IPS DF 19.7 (cell line): Measurements from ENCODE around the gene ZNF597.
"Not testable (repeated sequence)": the region's sequence is repeated elsewhere in the genome, so short reads cannot be mapped to it uniquely, and the experiment has no call there.

Experiments used
- DNase-seq: peaks from one replicate; pipeline ENCODE4 v3.0.0-alpha.2; 2013; ENCODE audit warnings: low read depth, low spot score

The ZNF597 gene

GRCh38 chr16:3475604-3476375 is 32.5 kb upstream of the ZNF597 start:
- no peak for DNase-seq

DNA sequence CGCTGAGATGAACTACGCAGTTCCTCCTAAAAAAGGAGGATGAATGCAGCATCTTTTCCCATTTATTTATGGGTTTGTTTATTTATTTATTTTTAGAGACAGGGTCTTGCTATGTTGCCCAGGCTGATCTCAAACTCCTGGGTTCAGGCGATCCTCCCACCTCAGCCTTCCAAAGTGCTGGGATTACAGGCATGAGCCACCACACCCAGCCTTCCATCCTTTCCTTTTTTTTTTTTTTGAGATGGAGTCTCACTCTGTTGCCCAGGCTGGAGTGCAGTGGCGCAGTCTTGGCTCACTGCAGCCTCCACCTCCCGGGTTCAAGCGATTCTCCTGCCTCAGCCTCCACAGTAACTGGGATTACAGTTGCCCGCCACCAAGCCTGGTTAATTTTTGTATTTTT is 31.6 kb upstream of the ZNF597 start:
- not testable (repeated sequence) for DNase-seq

DNA sequence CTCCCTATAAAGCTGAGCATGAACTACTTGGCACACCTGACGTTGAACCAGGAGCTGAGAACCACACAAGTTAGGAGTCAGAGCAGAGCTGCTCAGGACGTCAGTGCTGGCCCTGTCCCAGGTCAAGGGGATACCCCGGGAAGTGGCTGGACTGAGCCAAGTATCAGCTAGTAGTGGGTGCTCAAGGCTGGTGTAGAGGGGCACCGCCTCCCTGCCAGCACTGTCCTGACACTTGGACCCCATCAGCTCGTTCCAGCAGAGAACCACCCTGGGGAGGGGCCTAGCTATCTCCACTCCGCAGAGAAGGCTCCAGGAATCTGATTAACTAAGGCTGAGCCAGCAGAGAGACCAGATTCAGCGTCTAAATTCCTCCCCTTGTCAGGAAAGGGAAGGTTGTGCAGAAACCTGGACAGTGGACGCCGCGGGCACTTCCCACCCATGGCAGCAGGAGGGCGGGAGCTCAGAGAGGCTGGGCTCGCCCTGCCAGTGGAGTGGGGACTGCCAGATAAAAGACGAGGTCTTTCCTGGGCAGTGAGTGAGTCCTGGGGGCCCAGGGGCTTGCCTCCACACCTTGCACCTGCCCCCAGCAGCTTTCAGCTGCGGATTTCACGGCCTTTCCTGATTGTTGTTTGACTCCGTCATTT is 31.0 kb upstream of the ZNF597 start:
- no peak for DNase-seq

- DNase-seq: not testable (repeated sequence)
Observed at GRCh38 chr16:3473596-3473943, 30.3 kb upstream of the ZNF597 start.

DNA sequence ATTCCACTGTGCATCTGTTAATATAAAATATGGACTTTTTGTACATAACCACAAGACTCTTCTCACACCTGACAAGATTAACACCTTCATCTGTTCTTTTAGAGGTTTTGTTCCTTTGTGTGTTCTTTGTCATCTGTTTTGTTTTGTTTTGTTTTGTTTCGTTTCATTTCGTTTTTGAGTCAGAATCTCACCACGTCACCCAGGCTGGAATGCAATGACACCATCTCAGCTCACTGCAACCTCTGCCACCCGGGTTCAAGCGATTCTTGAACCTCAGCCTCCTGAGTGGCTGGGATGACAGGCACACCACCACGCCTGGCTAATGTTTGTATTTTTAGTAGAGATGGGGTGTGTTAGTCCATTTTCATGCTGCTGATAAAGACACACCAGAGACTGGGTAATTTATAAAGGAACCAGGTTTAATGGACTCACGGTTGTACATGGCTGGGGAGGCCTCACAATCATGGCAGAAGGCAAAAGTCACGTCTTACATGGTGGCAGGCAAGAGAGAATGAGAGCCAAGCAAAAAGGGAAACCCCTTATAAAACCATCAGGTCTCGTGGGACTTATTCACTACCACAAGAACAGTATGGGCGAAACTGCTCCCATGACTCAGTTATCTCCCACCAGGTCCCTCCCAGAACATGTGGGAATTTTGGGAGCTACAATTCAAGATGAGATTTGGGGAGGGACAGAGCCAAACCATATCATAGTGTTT is 29.7 kb upstream of the ZNF597 start:
- no peak for DNase-seq

GRCh38 chr16:3471518-3472176 is 28.3 kb upstream of the ZNF597 start:
- no peak for DNase-seq

DNA sequence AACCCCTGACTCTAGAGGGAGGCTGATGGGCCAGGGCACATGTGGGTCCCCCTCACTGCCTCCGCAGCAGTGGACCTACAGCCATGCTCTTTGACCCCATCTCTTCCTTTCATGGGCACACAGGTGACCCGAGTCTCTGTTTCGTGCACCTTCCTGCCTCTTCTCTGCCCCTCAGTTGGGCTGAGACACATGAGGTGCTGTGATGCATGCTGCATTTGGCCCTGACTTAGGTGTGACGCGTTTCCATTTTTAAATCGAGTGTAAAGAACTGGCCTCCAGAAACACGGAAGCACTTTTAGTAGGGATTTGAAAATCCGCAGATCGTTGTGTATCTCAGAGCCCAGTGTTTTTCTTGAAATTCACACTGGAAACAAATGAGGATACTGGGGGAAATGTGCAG is 27.4 kb upstream of the ZNF597 start:
- DNase-seq: no peak

- DNase-seq: no peak
Observed at GRCh38 chr16:3469736-3470135, 26.4 kb upstream of the ZNF597 start.

DNA sequence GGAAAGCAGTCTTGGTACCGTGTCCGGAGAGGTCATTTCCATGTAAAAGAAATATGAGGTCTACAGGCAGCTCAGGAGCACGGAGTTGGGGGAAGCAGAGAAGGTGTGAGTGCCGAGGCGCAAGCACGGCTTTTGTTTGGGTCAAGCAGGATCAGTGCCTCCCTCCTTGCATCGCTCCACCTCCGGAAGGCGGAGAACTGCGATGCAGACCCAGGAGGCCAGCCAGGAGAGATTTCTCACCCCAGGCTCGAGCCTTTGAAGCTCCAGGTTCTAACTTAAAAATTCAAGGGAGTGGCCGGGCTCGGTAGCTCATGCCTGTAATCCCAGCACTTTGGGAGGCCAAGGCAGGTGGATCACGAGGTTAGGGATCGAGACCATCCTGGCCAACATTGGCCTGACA is 25.2 kb upstream of the ZNF597 start:
- DNase-seq: no peak

DNA sequence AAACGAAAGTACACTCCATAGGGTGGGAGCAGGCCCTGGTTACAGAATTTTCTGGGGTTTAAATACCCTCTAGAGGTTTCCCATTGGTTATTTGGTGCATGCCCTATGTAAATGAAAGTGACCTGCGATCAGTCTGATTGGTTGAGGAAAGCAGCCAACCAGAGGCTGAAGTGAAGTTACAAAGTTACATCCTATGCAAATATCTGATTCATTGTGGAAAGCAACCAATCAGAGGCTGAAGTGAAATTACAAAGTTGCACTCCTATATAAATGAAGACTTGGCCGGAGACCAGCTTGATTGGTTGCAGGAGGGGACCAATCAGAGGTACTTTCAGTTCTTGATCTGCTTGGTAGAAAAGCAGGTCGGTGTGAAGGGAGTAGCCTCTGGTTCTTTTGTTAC is 24.6 kb upstream of the ZNF597 start:
- no peak for DNase-seq

- no peak for DNase-seq
Observed at GRCh38 chr16:3467182-3467581, 23.9 kb upstream of the ZNF597 start.

GRCh38 chr16:3465911-3466584 is 22.7 kb upstream of the ZNF597 start:
- no peak for DNase-seq

DNA sequence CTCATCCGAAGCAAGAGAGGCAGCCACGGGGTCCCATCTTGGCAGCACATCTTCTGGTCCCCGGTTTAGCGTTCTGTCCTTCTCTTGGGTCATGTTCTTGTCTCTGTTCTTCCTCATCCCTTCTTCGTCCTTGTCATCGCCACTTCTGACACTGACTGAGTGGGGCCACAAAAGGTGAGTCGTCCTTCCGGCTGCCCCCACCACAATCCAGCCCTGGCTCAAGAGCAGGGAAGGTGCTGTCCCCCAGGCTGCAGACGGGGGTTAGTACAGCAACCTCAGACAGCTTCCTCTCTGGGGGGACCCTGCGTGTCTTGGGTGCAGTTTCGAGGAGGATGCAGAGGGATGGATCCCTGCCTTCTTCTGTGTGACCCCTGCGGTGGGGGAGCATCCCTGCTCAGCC is 22.0 kb upstream of the ZNF597 start:
- DNase-seq: no peak

GRCh38 chr16:3461151-3461550 is 17.8 kb upstream of the ZNF597 start:
- no peak for DNase-seq

DNA sequence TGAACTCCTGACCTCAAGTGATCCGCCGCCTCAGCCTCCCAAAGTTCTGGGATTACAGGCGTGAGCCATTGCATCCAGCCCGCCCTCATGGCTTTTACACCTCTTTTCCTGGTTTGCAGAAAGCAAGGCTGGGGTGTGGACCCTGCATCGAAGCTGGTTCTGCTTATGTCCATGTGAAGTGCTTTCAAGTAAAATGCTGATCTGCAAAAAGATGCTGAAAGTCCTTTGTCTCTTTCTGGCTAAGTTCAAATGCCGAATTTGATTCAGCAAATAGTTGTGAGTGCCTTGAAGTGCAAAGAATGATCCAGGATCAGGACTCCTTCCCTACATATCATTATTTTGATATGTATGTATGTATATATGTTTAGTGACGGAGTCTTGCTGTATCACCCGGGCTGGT is 17.3 kb upstream of the ZNF597 start:
- DNase-seq: no peak

DNA sequence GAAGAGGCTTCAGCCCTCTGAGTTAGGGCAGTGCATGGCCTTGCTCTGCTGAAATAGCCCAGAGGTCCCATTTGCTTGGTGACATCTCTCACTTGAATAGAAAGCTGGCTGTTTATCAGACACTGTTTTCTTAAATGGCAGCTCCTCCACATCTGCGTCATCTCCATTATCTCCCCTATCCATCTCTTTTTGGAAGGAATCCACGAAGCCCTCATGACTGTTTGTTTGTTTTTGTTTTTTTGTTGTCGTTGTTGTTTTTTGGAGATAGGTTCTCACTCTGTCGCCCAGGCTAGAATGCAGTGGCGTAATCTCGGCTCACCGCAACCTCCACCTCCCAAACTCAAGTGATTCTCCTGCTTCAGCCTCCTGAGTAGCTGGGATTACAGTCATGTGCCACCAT is 16.8 kb upstream of the ZNF597 start:
- DNase-seq: no peak

DNA sequence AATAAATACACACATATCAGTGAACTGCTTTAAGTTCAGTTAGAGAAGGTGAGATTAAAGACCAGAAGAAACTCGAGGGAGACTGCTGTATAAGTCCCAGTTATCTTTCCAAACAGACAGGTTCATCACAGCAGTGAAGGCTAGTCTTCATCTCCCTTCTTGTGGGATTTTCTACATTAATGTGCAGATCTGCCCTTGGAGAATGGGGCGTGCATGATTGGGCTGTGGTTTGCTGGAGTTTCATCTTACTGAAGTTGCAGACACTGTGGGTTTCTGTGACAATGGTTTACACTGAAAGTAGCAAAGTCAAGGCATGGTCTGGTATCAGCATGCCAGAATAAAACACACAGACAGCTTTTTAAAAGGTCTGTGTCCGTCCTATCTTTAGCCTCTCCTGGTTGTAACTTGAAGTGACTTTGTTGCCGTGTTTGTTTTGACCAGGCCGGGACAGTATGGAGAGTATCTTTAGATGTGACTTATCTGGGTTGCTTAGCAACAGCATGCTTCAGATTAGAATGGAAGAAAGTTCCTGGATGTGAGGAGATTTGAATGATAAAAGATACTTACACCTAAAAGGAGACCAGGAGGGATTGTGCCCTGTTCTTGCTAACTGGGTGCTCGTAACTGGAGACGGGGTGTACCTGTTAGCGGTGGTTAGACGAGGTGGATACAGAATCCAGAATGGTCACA is 16.2 kb upstream of the ZNF597 start:
- DNase-seq: no peak

DNA sequence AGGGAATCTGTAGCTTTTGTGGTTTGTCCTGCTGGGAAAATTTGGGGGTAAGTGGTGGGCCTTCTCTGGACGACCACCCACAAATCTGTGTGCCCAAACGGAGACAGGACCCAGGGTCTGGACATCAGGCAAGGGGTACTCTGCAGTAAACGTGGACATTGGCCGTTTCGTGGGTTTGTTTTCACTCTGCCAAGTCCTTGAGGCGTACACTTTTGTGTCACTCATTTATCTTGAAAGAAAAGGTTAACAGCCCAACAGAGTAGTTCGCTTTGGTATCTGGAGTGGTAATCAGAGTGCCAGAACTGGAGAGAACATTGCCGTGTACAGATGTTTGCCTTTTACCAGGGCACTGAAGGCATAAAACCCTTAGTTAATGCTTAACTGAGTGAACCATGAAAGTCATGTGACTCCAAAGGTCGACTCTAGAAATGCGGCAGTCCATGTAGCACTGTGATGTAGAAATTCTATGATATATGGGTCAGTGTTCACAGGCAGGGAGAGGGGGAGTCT is 15.6 kb upstream of the ZNF597 start:
- no peak for DNase-seq

DNA sequence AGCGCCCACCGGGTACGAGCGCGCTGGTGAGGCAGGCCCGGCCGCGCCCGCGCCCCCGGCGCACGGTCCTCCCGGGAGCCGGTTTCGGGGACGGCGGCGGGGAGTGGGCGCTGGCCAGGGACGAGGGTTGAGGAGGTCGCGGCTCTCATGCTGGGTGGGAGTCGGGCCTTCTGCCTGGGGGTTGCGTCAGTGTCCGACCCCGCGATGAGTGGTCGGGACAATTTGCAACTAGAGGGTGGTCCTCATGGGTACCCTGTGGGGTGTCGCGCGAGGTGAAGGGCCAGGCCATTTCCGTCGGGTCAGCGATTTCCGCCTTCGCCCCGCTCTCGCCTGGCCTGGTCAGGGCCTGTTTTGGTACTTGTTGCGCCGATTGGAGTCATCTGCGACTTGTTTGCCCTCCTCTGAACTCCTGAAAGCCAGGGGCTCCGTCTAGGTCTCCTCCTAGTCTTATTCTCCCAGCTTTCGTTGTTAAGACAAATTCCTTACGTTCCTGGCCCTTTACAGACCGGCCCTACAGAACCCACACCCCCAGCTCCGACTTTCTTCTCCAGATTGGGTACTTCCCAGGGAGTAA is 15.1 kb upstream of the ZNF597 start:
- no peak for DNase-seq

GRCh38 chr16:3457434-3458252 is 14.3 kb upstream of the ZNF597 start:
- no peak for DNase-seq
